Lower leg skin (tissue), 3 donors: ENCODE results near the gene POU2F3.

Experiments
- POLR2A ChIP-seq, 2 donors: fragments of 450-650 bp; IDR thresholded peaks; one replicate each; pipeline ENCODE4 v1.6.1; 2016 to 2017; ENCODE audit warnings: antibody characterized with exemption in 2 of 2, mild to moderate bottlenecking in 1 of 2, moderate library complexity in 1 of 2
- TF ChIP-seq, protein P1 (sequence below), 3 donors: fragments of 450-650 bp; IDR thresholded peaks; one replicate each; pipeline ENCODE4 v1.5.1; 2016; ENCODE audit warnings: antibody characterized with exemption in 3 of 3, mild to moderate bottlenecking in 3 of 3, moderate library complexity in 2 of 3

DNA sequence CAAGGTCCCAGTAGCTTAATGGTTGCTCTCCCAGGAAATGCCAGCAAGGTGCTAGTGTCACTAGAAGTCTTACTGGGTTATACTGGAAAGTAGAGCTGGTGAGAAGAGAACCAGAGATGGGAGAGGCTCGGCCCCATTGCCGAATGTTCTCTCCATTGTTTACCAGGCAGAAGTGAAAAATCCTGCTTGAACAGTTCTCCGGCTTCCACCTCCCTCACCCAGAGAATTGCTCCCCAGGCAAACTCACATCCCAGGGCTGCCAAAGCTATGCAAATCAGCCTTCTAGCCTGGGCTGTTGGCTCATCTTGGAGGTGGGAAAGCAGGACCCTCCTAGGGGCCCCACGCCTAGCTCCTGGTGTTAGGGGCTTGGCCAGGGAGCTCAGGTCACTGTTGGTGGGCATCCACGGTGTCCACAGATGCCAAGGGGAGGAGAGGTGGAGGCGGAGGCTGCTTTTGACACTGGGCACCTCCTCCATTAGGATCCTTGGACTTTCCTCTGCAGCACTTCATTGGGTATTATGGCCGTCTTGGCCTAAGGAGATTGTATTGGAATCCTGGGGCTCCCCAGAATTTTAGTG, 20.1 kb downstream of the POU2F3 start:
- TF ChIP-seq, protein P1, sequence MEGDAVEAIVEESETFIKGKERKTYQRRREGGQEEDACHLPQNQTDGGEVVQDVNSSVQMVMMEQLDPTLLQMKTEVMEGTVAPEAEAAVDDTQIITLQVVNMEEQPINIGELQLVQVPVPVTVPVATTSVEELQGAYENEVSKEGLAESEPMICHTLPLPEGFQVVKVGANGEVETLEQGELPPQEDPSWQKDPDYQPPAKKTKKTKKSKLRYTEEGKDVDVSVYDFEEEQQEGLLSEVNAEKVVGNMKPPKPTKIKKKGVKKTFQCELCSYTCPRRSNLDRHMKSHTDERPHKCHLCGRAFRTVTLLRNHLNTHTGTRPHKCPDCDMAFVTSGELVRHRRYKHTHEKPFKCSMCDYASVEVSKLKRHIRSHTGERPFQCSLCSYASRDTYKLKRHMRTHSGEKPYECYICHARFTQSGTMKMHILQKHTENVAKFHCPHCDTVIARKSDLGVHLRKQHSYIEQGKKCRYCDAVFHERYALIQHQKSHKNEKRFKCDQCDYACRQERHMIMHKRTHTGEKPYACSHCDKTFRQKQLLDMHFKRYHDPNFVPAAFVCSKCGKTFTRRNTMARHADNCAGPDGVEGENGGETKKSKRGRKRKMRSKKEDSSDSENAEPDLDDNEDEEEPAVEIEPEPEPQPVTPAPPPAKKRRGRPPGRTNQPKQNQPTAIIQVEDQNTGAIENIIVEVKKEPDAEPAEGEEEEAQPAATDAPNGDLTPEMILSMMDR (IDR thresholded peaks at IDR 0.05): no peak
- TF ChIP-seq POLR2A (IDR thresholded peaks at IDR 0.05): no peak
